HG03139 (cell line): ENCODE measurements around the gene PLOD2.
"Not testable (repeated sequence)": the region's sequence is repeated elsewhere in the genome, so short reads cannot be mapped to it uniquely, and the experiment has no call there.

Experiments
- ATAC-seq: cut with Tn5 transposase; IDR thresholded peaks from one replicate; pipeline ENCODE4 v1.9.1; 2021; ENCODE audit not compliant: unreplicated experiment

PLOD2 gene

DNA sequence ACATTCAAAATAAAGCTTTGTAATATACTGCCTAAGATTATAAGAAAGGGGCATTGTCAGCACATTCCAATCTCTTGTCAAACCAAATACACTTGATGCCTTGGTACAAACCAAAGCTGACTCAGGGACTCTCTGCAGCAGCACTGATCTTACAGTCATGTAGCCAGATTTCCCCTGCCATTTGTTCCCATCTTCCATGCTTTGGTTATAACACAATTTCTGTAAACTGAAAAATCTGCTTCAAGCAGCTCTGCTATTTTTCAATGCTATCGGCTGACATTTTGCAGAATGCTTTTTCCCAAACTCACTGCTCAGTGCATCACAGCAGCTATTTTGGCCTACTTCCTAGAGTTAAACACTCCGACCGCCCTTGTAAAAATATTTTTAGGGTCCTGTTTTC is 18.2 kb downstream of the PLOD2 start:
- ATAC-seq, result no peak

DNA sequence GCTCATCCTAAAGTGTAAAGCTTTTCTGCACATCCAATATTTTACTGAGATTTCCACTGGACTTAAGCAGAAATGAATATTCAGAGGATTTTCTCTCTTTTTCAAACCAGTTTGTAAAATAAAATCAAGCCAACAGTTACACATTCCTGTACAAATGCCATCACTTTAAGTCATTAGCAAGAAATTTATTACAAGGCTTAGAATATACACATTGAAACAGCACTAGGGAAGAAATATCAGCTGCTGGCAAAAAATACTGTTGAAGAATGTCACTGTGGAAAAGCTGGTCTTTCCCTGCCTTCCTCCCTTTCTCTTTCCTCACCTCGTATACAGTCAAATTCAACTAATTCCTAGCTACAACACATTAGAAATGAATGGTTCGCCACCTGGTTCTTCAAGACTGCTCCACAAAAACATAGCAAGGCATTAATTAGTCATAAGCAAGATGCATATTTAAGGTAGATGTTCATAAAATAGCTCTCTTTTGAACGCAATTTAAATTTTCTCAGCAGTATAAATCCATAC is 21.3 kb downstream of the PLOD2 start:
- ATAC-seq, result no peak

DNA sequence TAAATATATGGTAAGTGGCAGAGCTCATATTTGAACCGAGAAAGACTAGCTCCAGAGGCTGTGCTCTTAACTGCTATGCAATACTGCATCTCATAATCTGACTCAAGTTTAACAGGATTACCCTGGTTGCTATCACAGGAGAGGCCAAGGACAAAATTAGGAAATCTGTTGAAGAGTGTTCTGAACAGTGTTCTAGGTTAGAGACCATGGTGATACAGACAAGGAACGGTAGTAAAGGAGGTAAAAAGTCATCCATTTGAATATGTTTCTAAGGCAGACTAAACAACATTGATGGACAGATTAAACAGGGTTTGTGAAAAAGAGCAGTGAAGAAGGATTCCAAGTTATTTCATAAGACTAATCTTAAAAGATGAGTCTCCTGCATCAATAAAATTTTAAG is 22.1 kb downstream of the PLOD2 start:
- ATAC-seq, result no peak

DNA sequence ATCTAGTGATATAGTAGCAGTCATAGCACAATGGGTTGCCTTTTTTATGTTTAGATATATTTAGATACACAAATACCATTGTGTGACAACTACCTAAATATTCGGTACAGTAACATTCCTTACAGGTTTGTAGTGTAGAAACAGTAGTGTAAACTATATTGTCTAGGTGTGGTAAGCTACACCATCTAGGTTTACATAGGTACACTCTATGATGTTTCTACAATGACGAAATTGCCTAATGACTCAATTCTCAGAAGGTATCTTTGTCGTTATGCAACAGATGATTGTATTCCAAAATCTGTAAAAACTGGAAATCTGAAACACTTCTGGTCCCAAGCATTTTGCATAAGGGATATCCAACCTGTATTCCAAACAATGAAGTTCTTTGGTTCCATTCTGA is 24.3 kb downstream of the PLOD2 start:
- ATAC-seq, result no peak

DNA sequence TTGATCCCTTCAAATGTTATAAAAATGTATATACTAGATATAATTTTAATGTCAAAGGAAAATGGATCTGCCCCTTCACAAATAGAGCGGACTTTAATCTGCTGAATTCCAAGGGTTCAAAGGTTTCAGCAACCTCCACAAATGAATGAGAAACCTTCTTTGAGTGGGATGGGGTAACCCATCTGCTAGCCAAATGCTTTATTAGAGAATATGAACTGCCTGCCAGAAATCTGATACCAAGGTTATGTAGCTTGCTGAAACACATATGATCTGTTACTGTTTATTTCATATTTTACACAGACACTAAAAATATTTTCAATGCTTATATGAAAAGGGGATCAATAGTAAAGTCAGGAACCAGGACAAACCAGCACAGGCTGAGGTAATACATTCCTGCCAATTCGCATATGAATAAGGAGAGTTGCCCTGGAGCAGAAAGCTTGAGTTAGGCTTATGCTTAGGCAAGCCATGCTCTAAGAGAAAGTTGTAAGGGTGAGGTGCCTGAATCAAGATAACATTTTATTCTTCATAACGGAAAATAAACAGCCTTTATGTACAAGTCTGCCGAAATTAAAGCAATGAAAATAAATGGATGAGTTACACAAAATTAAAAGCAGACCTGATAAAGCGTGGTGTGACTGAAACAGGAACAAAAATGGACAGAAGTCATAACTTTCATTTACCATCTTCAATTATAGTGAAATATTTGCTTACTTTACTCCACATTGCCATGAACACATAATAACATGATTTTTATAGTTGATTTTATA is 26.5 kb downstream of the PLOD2 start:
- no peak for ATAC-seq

DNA sequence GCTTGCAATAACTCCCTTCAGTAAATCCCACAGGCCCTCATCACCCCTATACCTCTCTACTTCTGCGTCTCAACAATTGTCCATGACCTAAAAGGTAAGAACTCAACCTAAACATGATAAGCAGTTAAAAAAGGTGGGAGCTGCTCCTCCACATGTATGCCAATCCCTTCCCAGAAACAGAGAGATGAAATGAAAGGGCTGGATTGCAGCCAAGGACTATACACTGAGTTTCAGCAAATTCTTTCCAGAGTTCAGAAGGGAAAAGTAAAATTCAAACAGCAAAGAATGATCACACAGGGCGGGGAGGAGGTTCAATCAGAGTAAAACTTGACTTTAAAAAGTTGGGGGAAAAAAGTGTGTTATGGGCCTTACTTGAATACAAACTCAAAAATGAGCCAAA is 27.5 kb downstream of the PLOD2 start:
- no peak for ATAC-seq

DNA sequence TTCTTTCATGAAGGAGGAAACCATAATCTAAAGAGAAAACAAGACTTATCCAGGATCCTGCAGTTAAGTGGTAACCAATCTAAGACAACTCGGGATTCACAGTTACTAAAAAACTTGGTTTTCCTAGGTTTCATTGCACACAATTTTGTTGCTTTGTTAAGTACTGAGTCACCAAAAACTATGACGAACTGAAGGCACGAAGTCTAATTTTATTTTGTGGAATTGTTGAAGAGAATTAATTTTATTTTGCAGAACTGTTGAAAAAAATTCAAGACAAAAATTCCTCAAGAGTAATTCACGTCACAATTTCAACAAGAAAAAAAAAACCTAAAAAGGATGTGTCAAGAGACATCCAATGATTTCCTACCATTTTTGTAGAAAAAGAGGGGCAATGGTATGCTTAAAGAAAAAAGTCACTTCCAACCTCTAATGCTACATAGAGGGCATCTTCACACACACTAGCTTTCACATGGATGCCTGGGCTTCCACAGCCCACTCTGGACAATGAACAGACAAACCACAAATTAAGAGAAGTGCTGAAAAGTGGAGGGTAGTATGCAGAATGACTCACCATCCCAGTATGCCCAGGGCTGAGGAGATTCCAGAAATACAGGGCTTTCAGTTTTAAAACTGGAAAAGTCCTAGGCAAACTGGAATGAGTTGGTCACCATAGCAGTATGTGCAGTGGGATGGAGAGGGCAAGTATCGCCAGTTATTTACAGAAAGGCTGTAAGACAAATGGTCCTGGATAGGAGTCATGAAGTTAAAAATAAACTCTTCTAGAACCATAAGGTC is 29.2 kb downstream of the PLOD2 start:
- ATAC-seq, result no peak

DNA sequence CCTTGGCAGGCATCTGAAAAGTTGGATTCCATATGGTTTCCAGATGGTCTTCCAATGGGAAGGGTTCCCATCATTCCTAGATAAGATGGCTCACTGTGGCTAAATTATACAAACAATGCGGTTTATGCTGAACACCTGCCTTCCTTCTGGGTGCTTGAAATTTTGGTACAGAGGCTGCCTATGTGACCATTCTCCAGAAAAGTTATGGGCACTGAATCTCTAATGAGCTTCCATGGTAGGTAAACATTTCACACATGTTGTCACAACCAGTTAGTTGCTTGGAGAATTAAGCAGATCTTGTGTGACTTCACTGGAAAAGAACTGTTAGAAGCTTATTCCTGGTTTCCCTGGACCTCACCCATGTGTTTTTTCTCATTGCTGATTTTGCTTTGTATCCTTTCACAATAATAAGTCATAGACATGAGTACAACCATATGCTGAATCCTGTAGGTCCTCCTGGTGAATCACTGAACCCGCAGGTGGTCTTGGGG is 30.1 kb downstream of the PLOD2 start:
- ATAC-seq, result no peak

DNA sequence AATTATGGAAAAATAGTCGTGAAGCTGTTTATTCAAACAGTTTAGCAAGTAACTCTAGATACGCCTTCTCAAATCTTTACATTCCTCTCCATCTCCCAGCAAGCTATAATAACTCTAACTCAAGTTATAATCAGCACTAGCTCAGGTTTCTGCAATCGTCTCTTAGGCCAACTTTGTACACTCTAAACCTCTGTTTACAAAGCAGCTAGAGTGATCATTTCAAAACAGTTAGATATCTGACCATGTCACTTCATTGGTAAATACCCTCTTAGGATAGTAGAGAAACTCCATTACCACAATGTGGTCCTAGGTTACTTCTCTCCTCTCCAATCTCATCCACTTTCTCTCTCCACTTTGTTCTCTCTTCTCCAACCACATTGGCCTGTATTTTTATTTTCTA is 31.2 kb downstream of the PLOD2 start:
- no peak for ATAC-seq

DNA sequence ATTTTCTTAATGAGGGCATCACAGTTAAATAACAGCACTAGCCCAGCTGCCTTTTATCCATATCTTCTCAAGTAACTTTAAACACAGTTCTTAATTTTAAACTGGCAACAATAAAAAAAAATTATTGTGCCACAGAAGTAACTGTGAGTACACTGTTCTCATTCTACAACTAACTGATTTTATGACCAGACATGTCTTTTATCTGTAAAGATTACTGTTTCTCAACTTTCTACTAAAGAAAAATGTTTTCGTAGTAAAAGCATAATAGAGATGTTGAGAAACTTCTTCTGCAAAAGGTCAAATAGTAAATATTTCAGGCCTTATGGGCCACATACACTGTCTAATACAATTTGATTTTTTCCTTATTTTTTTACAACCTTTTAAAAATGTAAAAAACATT is 32.0 kb downstream of the PLOD2 start:
- ATAC-seq, result no peak

DNA sequence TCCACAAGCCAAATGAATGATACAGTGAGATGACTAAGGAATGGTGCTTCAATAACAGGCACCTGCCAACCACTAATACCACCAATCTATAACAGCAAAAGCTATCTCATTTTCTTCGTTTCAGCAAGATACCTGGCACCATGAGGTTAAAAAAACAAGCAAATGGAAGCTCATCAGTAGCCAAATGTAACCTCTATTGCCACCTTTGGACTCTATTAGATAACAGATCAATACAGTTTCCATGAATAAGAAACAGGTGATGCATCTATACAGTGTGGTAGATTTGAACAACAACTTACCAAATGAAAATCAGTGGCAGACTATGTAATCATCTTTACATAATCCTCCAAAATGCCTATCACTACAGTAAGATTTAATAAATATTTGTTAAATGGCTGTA is 32.8 kb downstream of the PLOD2 start:
- ATAC-seq, result no peak

DNA sequence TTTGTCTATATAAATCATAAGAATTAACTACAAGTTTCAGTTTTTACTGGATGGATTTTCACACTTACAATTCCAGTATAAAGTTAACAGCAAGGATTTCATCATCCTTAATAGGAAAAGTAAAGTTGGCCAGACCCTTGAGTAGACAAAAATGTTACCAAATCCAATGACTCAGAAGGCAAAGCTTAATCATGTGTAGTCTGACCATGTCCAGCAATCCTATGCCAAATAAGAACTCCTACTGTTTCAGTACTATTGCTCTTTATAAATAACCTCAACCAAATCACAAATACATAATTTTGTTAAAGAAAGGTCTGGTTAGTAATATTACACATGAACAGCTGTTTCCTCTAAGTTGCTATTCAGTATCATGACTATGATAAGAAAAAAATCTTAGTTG is 35.0 kb downstream of the PLOD2 start:
- no peak for ATAC-seq

DNA sequence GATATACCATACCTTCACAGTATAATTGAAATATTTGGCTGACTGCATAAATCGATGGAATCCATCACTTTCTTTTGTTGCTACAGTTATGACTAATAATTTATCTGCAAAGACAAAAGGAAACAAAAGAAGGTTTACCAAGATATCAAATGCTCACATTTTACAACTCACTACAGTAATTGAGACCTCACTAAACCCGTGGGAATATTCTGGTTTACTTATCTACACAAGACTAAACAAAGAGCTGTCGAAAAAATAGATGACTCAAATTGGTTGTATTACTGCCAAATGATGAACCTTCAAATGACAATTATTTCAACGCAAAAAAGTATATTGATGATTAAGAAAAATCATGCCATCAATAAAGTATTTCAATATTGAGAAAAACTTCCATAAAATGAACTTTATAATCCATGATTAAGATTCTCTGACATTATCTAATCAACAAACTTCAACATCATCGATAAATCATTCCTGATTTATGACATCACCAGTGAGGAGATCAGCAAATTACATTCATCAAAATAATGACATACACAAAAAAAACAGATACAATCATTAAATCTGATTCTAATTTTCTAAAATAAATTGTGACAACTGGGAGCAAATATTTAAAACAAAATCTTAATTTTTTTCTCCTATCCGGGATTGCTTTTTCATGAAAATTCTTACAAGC is 36.7 kb downstream of the PLOD2 start:
- ATAC-seq, result no peak

DNA sequence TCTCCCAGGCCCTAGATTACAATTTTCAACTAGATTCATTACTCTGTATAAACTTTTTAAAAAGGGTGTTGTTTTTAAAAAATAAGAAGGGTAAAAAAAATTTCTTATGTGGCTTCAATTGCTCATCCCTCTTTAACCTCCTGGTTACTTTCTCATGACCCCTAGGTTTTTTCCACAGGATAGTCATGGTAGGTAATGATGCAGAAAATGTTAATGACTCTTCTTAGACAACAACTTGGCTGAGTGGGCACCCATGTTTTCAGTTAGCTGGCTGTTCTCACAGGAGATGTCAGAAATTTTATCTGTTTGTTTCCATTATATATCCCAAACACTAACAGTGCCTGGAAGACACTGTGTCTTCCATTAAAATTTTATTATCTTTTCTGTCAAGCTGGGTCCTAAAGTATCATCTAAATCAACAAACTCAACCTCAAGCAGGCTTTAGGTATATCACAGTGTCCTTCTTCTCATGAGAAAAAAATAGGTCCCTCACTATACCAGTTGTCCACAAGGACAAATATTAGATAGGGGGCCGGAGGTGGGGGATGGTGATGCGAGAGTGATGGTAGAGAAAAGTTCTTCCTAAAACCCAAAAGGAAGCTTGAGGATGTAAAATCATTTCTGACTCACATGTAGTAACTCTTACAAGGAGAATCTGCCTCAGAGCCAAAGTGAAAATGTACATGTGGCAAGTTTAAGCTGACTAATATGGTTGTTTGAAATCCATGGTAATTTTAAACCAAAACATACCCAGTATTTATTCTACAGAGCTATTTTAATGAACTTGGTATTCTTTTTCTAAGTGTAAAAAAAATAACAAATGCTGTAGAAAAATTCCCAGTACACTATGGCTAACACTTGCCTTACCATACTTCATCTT is 43.3 kb downstream of the PLOD2 start:
- no peak for ATAC-seq

DNA sequence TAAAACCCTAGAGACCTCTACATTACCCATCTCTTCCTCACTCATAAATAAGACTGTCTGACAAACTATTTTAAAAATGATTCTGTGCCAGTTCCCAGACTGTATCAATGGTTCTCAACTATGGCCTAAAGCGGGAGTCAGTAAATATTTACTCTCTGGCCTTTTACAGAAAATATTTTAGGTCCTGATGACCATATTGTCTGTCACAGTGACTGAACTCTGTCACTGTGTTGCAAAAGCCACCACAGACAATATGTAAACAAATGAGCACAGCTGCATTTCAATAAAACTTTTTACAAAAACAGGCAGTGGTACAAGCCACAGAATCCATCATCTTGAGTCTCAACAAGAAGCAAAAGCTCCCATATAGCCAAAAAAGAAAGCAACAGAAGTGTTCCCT is 45.4 kb downstream of the PLOD2 start:
- no peak for ATAC-seq

DNA sequence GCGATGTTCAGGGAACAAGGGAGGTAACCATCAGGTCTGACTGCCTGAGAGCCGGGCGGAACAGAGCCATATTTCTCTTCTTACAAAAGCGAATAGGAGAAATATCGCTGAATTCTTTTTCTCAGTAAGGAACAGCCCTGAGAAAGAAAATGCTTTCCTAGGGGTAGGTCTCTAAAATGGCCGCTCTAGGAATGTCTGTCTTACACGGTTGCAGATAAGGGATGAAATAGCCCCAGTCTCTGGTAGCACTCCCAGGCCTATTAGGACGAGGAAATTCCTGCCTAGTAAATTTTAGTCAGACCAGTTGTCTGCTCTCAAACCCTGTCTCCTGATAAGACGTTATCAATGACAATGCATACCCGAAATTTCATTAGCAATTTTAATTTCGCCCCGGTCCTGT is 47.2 kb downstream of the PLOD2 start:
- ATAC-seq, result not testable (repeated sequence)

DNA sequence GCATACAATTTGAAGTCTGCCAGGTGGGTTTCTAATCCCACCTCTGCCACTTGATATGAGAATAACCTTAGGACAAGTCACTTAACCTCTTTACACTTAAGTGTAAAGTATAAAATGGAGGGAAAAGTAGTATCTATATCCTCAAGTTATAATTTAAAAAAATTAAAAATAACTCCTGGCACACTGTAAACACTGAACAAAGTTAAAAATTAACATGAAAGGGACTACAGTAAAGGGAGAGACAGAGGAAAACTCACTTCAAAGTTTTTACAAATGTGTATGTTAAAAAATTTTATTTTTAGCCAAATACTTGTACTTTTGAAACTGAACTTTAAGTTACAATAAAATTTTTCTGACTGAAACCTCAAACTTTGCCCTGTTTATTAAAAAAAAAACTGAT is 49.6 kb downstream of the PLOD2 start:
- no peak for ATAC-seq

DNA sequence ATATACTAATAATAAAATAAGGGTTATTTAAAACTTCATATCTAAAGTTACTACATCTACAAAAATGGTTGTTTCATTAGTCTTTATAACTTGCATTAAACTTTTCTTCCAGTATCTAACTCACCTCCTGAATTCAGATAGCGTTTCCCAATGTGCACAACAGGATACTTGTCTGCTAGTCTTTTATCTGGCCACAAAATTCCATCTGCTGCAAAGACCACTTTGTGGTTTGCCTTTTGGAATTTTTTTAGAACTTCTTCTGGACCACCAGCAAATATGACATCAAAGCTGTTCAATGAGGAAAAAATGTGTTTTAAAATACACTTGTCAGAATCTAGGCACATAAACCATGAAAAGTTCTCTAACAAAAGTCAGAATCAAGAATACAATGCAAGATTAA is 50.8 kb downstream of the PLOD2 start:
- ATAC-seq, result no peak

DNA sequence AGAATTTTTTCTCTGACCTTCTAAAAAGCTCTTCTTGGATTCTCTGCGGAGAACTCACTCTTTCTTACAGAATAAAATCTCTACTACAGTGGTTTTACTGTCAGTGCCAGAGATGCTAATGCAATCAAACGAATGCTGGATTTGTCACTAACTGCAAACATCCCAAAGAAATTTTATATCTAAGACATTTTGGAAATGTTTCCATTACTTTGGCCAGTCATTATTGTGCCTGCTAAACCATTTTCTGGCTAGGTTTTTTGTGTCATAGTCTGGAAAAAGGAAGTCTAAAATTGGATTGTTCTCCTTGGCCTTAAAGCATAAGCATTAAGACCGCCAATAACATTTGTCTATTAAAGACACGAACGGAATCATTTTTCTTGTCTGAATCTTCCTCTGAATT is 54.0 kb downstream of the PLOD2 start:
- no peak for ATAC-seq

DNA sequence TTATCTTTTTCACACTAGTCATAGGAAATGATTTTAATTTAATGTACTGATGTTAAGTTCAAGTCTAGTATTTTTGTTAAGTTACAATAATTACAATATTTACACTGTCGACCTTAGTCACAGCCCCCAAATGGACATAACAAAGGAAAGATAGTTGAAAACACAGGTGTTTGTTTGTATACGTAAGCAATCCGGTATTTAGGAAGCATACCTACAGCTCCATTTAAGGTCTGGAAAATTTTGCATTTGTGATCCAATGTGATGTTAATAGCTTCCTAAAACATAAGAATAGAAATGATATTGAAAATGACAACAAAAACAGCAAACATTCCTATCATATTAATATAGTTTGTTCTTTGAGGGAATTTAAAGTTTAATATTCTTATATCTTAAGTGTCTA is 56.9 kb downstream of the PLOD2 start:
- no peak for ATAC-seq

DNA sequence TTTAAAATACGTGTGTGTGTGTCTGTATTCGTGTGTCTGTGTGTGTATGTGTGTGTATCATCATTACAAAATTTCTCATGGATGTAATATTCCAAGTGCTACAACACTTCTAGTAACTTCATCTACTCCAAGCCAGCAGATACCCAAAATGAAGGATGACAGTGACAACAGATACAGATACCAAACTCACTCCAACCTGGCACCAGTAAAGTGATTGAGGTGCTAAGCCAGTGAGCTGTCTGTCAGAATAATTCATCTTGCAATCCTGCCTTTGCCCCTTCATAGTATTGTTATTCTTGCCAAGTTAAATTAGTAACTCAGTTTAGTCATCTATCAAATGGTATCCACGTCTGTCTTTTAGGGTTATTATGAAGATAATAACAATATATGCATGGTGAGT is 58.1 kb downstream of the PLOD2 start:
- no peak for ATAC-seq
